Measurements from ENCODE around the gene EPN2. TPM values are rescaled to one million over a fixed set of nuclear protein-coding genes. Genes with fewer than 3 reads are reported as not detected.

Gene EPN2
- total RNA-seq, 2 experiments from 2014 or later = 11.9 to 12.3 TPM

- no peak overlapping the region for H3K4me3 ChIP-seq (ENCODE audit: low read length)
These were observed 66.2 kb downstream of the EPN2 start for GRCh38 chr17:19303367-19303776.

GRCh38 chr17:19304209-19304608 lies 67.0 kb downstream of the EPN2 start:
- Histone ChIP-seq H3K9me3 (ENCODE audit: control insufficient read depth in 1 of 2, insufficient read depth in 1 of 2, low read length in 2 of 2) (no peaks in the 10 kb centered on the region), H3K4me3 (ENCODE audit: low read length) (no peak overlapping the region), H3K27me3 (ENCODE audit: control insufficient read depth in 1 of 2, insufficient read depth in 2 of 2, low read length in 2 of 2) (peaks cover 15 to 16% of the 10 kb centered on the region in 2 experiments), H3K4me1 (ENCODE audit: insufficient read depth, low read length) (peaks cover 26% of the 10 kb centered on the region), H3K36me3 (ENCODE audit: insufficient read depth, low read length) (no peaks in the 10 kb centered on the region), H3K27ac (ENCODE audit: low read depth in 1 of 2, low read length in 2 of 2) (no peak overlapping the region)
- intact Hi-C loops (cut with DNase I, micrococcal nuclease) = no loop called here
- TF ChIP-seq CTCF (IDR thresholded peaks at IDR 0.05) = no peak
- peak in 3 of 14 experiments; percentile 26 to 69 (median 59) for DNase-seq
- Mint-ChIP-seq H3K36me3 (ENCODE audit: low read depth) (no peaks in the 10 kb centered on the region), H3K4me3 (no peak overlapping the region), H3K27ac (no peak overlapping the region), H3K4me1 (ENCODE audit: low read depth) (peaks cover 24% of the 10 kb centered on the region), H3K27me3 (peaks cover 40% of the 10 kb centered on the region), H3K9me3 (no peaks in the 10 kb centered on the region)
- ATAC-seq (ENCODE audit: poor library complexity) = no peak
- POLR2A ChIA-PET = no interaction called here
- CTCF ChIA-PET = no interaction called here

More at GRCh38 chr17:19303367-19303776, 66.2 kb downstream of the EPN2 start:
- intact Hi-C loops (cut with DNase I, micrococcal nuclease) = no loop called here
- CTCF ChIA-PET = no interaction called here
- H3K36me3 Mint-ChIP-seq (ENCODE audit: low read depth) = no peaks in the 10 kb centered on the region
- H3K27me3 ChIP-seq (ENCODE audit: control insufficient read depth in 1 of 2, insufficient read depth in 2 of 2, low read length in 2 of 2) = peaks cover 10 to 15% of the 10 kb centered on the region in 2 experiments
- peaks cover 26% of the 10 kb centered on the region for H3K4me1 ChIP-seq (ENCODE audit: insufficient read depth, low read length)
- no peak overlapping the region for H3K27ac Mint-ChIP-seq
- no peak overlapping the region for H3K4me3 Mint-ChIP-seq
- H3K9me3 Mint-ChIP-seq = no peaks in the 10 kb centered on the region
- no peak overlapping the region for H3K27ac ChIP-seq (ENCODE audit: low read depth in 1 of 2, low read length in 2 of 2)
- H3K27me3 Mint-ChIP-seq = peaks cover 33% of the 10 kb centered on the region
- no peaks in the 10 kb centered on the region for H3K36me3 ChIP-seq (ENCODE audit: insufficient read depth, low read length)
- TF ChIP-seq CTCF (IDR thresholded peaks at IDR 0.05) = no peak
- POLR2A ChIA-PET = no interaction called here
- DNase-seq (no peak), ATAC-seq (ENCODE audit: poor library complexity) (no peak)
- no peaks in the 10 kb centered on the region for H3K9me3 ChIP-seq (ENCODE audit: control insufficient read depth in 1 of 2, insufficient read depth in 1 of 2, low read length in 2 of 2)
- H3K4me1 Mint-ChIP-seq (ENCODE audit: low read depth) = peaks cover 24% of the 10 kb centered on the region

- DNase-seq (no peak), ATAC-seq (ENCODE audit: poor library complexity) (no peak)
- Histone ChIP-seq H3K36me3 (ENCODE audit: insufficient read depth, low read length) (no peaks in the 10 kb centered on the region), H3K9me3 (ENCODE audit: control insufficient read depth in 1 of 2, insufficient read depth in 1 of 2, low read length in 2 of 2) (no peaks in the 10 kb centered on the region), H3K27me3 (ENCODE audit: control insufficient read depth in 1 of 2, insufficient read depth in 2 of 2, low read length in 2 of 2) (peaks cover 16 to 20% of the 10 kb centered on the region in 2 experiments), H3K27ac (ENCODE audit: low read depth in 1 of 2, low read length in 2 of 2) (no peak overlapping the region), H3K4me3 (ENCODE audit: low read length) (no peak overlapping the region), H3K4me1 (ENCODE audit: insufficient read depth, low read length) (peaks cover 26% of the 10 kb centered on the region)
- Mint-ChIP-seq H3K9me3 (no peaks in the 10 kb centered on the region), H3K36me3 (ENCODE audit: low read depth) (no peaks in the 10 kb centered on the region), H3K4me3 (no peak overlapping the region), H3K27ac (no peak overlapping the region), H3K4me1 (ENCODE audit: low read depth) (peaks cover 24% of the 10 kb centered on the region), H3K27me3 (peaks cover 45% of the 10 kb centered on the region)
- intact Hi-C loops (cut with DNase I, micrococcal nuclease) = no loop called here
- CTCF ChIA-PET = no interaction called here
- POLR2A ChIA-PET = no interaction called here
- TF ChIP-seq CTCF (IDR thresholded peaks at IDR 0.05) = no peak
These were observed 67.6 kb downstream of the EPN2 start for GRCh38 chr17:19304751-19305150.
